ENCODE measurements around the gene EXOC2.

The EXOC2 gene

GRCh38 chr6:692858-693722, at the start of gene EXOC2:
TSS of gene EXOC2 (minus strand) at chr6:693139. CDS start at chr6:637818, 55,321 bp downstream.
- no peak for FAIRE-seq

GRCh38 chr6:741410-742339, 48.7 kb upstream of the EXOC2 start:
- FAIRE-seq = no peak

GRCh38 chr6:736657-737446, 43.9 kb upstream of the EXOC2 start:
- FAIRE-seq = no peak

GRCh38 chr6:733431-734219, 40.7 kb upstream of the EXOC2 start:
- peak; percentile 85 for FAIRE-seq

- peak; percentile 73 for FAIRE-seq
Observed at GRCh38 chr6:731924-732323, 39.0 kb upstream of the EXOC2 start.

GRCh38 chr6:729606-730320, 36.8 kb upstream of the EXOC2 start:
- no peak for FAIRE-seq

- no peak for FAIRE-seq
Observed at GRCh38 chr6:727856-728255, 34.9 kb upstream of the EXOC2 start.

GRCh38 chr6:723540-723939, 30.6 kb upstream of the EXOC2 start:
- no peak for FAIRE-seq

- FAIRE-seq = no peak
Observed at GRCh38 chr6:722608-723007, 29.7 kb upstream of the EXOC2 start.

- FAIRE-seq = peak; percentile 96
Observed at GRCh38 chr6:722077-722524, 29.2 kb upstream of the EXOC2 start.

GRCh38 chr6:718345-718744, 25.4 kb upstream of the EXOC2 start:
- FAIRE-seq = no peak

- no peak for FAIRE-seq
Observed at GRCh38 chr6:717135-717534, 24.2 kb upstream of the EXOC2 start.

- peak; percentile 61 for FAIRE-seq
Observed at GRCh38 chr6:715709-716491, 23.0 kb upstream of the EXOC2 start.

GRCh38 chr6:714100-714499, 21.2 kb upstream of the EXOC2 start:
- FAIRE-seq = no peak

GRCh38 chr6:713351-713750, 20.4 kb upstream of the EXOC2 start:
- no peak for FAIRE-seq

GRCh38 chr6:712805-713204, 19.9 kb upstream of the EXOC2 start:
- no peak for FAIRE-seq

GRCh38 chr6:711925-712324, 19.0 kb upstream of the EXOC2 start:
- no peak for FAIRE-seq

- no peak for FAIRE-seq
Observed at GRCh38 chr6:710601-711571, 17.9 kb upstream of the EXOC2 start.

- peak; percentile 24 for FAIRE-seq
Observed at GRCh38 chr6:709471-710056, 16.6 kb upstream of the EXOC2 start.
